ENCODE data around the gene MYH6.

The MYH6 gene

DNA sequence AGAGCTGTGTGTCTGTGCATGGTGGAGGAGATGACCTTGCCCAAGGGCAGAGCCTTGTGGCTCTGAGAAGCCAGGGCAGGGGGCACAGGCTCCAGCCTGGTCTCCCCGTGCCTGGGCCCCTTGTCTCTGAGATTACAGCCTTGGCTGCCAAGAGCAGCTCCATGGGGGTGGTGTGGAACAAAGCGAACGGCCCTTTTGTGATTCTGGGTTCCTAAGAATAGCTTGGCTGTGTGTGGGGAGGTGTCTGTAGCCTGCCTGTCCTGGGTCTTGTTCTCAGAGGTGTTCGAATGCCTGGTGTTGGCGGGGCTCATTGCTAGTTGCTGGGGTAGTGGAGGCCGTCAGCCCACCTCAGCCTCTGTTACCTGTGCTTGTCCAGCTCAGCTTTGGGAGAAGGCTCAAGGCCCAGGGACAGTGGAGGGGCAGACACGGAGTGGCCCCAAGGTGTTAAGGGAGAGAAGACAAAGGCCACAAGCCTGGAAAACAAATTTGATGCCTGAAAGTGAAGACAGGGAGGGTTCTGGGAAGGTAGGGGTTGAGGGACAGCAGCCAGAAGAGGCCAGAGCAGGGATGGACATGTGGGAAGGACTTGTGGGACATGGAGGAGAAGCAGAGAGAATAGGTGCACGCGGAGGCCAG, 34.8 kb upstream of the MYH6 start:
- no peaks in the 10 kb centered on the region for H3K36me3 ChIP-seq (ENCODE audit: control insufficient read depth in 1 of 2, insufficient read depth in 2 of 2, low read depth in 1 of 2, low read length in 2 of 2)
- no peak overlapping the region for H2BK120ac ChIP-seq (ENCODE audit: low read depth, low read length)
- DNase-seq = no peak
- H4K8ac ChIP-seq (ENCODE audit: low read length) = no peak overlapping the region
- no peak overlapping the region for H3K27ac ChIP-seq (ENCODE audit: low read length, poor library complexity, severe bottlenecking)
- no peak overlapping the region for H3K18ac ChIP-seq (ENCODE audit: low read depth in 1 of 2, low read length in 2 of 2)
- H3K9ac ChIP-seq (ENCODE audit: low read length) = no peak overlapping the region
- no peak overlapping the region for H2AK5ac ChIP-seq (ENCODE audit: low read length, severe bottlenecking)
- WGBS = 73% methylated on average over 9 of the region's 9 CpGs
- no peaks in the 10 kb centered on the region for H3K4me1 ChIP-seq (ENCODE audit: control insufficient read depth, insufficient read depth, low read depth, low read length)
- H3K27me3 ChIP-seq (ENCODE audit: control insufficient read depth in 1 of 2, insufficient read depth in 1 of 2, low read length in 2 of 2) = peaks cover 26 to 42% of the 10 kb centered on the region in 2 experiments
- no peak overlapping the region for H3K23ac ChIP-seq (ENCODE audit: low read length in 2 of 2)
- H3K4me3 ChIP-seq (ENCODE audit: insufficient read depth in 1 of 2, low read depth in 1 of 2, low read length in 2 of 2) = no peak overlapping the region
- no peak overlapping the region for H3K4me2 ChIP-seq (ENCODE audit: low read length, poor library complexity, severe bottlenecking)
- no peak overlapping the region for H2BK15ac ChIP-seq (ENCODE audit: low read depth, poor library complexity, severe bottlenecking)
- no peak overlapping the region for H3K4ac ChIP-seq (ENCODE audit: low read depth in 1 of 2, low read length in 2 of 2)
- no peaks in the 10 kb centered on the region for H3K79me1 ChIP-seq (replicated peaks; ENCODE audit: low read length, poor library complexity, severe bottlenecking)
- H4K91ac ChIP-seq (ENCODE audit: low read length) = no peak overlapping the region
- H3K9me3 ChIP-seq (ENCODE audit: control insufficient read depth, low read length) = no peaks in the 10 kb centered on the region
- H3K14ac ChIP-seq (ENCODE audit: low read length in 2 of 2) = no peak overlapping the region
- H2BK5ac ChIP-seq (ENCODE audit: low read depth, low read length, poor library complexity, severe bottlenecking) = no peak overlapping the region
- no peak overlapping the region for H2AFZ ChIP-seq (ENCODE audit: low read depth, low read length)
- no peak overlapping the region for H2BK12ac ChIP-seq (ENCODE audit: low read length in 2 of 2)

DNA sequence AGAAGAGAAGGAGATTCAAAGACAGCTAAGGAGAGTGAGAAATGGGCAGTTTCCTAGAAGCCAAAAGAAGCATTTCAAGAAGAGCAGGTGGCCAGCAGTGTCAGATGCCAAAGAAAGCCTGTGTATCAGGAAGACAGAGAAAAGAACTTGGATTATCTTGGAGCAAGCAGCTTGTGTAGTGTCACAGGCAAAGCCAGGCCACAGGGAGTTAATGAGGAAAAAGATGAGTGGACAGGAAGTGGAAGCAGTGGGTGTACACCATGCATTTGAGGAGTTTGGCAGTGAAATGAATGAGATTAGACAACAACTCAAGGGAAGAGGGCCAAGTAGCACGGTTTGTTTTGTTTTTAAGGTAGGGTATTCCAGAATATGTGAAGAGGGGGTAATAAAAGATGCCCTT, 33.0 kb upstream of the MYH6 start:
- Histone ChIP-seq H3K4ac (ENCODE audit: low read depth in 1 of 2, low read length in 2 of 2) (no peak overlapping the region), H2AFZ (ENCODE audit: low read depth, low read length) (no peak overlapping the region), H2BK120ac (ENCODE audit: low read depth, low read length) (no peak overlapping the region), H3K9ac (ENCODE audit: low read length) (no peak overlapping the region), H3K4me2 (ENCODE audit: low read length, poor library complexity, severe bottlenecking) (no peak overlapping the region), H2BK12ac (ENCODE audit: low read length in 2 of 2) (no peak overlapping the region), H2BK5ac (ENCODE audit: low read depth, low read length, poor library complexity, severe bottlenecking) (no peak overlapping the region), H2AK5ac (ENCODE audit: low read length, severe bottlenecking) (no peak overlapping the region), H3K23ac (ENCODE audit: low read length in 2 of 2) (no peak overlapping the region), H2BK15ac (ENCODE audit: low read depth, poor library complexity, severe bottlenecking) (no peak overlapping the region), H3K18ac (ENCODE audit: low read depth in 1 of 2, low read length in 2 of 2) (no peak overlapping the region), H3K36me3 (ENCODE audit: control insufficient read depth in 1 of 2, insufficient read depth in 2 of 2, low read depth in 1 of 2, low read length in 2 of 2) (no peaks in the 10 kb centered on the region), H4K8ac (ENCODE audit: low read length) (no peak overlapping the region), H3K14ac (ENCODE audit: low read length in 2 of 2) (no peak overlapping the region), H3K4me1 (ENCODE audit: control insufficient read depth, insufficient read depth, low read depth, low read length) (no peaks in the 10 kb centered on the region), H3K9me3 (ENCODE audit: control insufficient read depth, low read length) (no peaks in the 10 kb centered on the region), H4K91ac (ENCODE audit: low read length) (no peak overlapping the region), H3K27me3 (ENCODE audit: control insufficient read depth in 1 of 2, insufficient read depth in 1 of 2, low read length in 2 of 2) (peaks cover 39 to 55% of the 10 kb centered on the region in 2 experiments), H3K4me3 (ENCODE audit: insufficient read depth in 1 of 2, low read depth in 1 of 2, low read length in 2 of 2) (no peak overlapping the region), H3K79me1 (replicated peaks; ENCODE audit: low read length, poor library complexity, severe bottlenecking) (no peaks in the 10 kb centered on the region), H3K27ac (ENCODE audit: low read length, poor library complexity, severe bottlenecking) (no peak overlapping the region)
- 75% methylated on average over 1 of the region's 1 CpG for WGBS
- DNase-seq = no peak

DNA sequence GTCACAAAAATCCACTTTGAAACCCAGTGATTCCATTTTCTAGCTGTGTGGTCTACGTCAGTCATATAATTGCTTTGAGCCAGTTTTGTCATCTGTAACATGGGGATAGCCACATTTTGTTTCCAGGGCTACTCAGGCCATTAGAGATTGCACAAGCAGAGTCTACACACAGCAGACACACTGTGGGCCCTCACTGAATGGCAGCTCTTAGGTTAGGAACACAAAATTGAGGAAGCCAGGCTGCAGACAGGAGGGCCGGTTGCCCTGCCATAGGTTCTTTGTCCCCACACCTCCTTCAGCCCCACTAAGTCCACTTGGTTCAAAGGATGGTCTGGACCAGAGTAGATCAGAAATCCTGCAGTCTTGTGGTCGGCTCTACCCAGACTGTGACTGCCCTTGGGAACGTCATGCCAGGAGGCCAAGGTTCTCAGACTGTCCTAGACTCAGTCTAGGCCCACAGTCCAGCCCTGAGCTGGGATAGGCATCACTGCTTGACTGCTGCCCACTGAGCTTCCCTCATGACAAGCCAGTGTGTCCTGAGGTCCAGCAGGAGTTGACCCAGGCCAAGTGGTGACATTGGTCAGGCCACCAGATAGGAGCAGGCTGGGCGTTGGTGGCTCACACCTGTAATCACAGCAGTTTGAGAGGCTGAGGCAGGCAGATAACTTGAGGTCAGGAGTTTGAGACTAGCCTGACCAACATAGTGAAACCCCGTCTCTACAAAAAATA, 31.2 kb upstream of the MYH6 start:
- Histone ChIP-seq H2BK15ac (ENCODE audit: low read depth, poor library complexity, severe bottlenecking) (no peak overlapping the region), H3K9ac (ENCODE audit: low read length) (no peak overlapping the region), H2AK5ac (ENCODE audit: low read length, severe bottlenecking) (no peak overlapping the region), H3K9me3 (ENCODE audit: control insufficient read depth, low read length) (no peaks in the 10 kb centered on the region), H4K8ac (ENCODE audit: low read length) (no peak overlapping the region), H3K18ac (ENCODE audit: low read depth in 1 of 2, low read length in 2 of 2) (no peak overlapping the region), H3K4me3 (ENCODE audit: insufficient read depth in 1 of 2, low read depth in 1 of 2, low read length in 2 of 2) (no peak overlapping the region), H3K27ac (ENCODE audit: low read length, poor library complexity, severe bottlenecking) (no peak overlapping the region), H2BK5ac (ENCODE audit: low read depth, low read length, poor library complexity, severe bottlenecking) (no peak overlapping the region), H2BK120ac (ENCODE audit: low read depth, low read length) (no peak overlapping the region), H4K91ac (ENCODE audit: low read length) (no peak overlapping the region), H3K27me3 (ENCODE audit: control insufficient read depth in 1 of 2, insufficient read depth in 1 of 2, low read length in 2 of 2) (peaks cover 57 to 68% of the 10 kb centered on the region in 2 experiments), H3K23ac (ENCODE audit: low read length in 2 of 2) (no peak overlapping the region), H3K79me1 (replicated peaks; ENCODE audit: low read length, poor library complexity, severe bottlenecking) (no peaks in the 10 kb centered on the region), H2AFZ (ENCODE audit: low read depth, low read length) (no peak overlapping the region), H2BK12ac (ENCODE audit: low read length in 2 of 2) (no peak overlapping the region), H3K36me3 (ENCODE audit: control insufficient read depth in 1 of 2, insufficient read depth in 2 of 2, low read depth in 1 of 2, low read length in 2 of 2) (no peaks in the 10 kb centered on the region), H3K4me2 (ENCODE audit: low read length, poor library complexity, severe bottlenecking) (no peak overlapping the region), H3K4me1 (ENCODE audit: control insufficient read depth, insufficient read depth, low read depth, low read length) (no peaks in the 10 kb centered on the region), H3K14ac (ENCODE audit: low read length in 2 of 2) (no peak overlapping the region), H3K4ac (ENCODE audit: low read depth in 1 of 2, low read length in 2 of 2) (no peak overlapping the region)
- DNase-seq = no peak
- WGBS = 82% methylated on average over 6 of the region's 6 CpGs

DNA sequence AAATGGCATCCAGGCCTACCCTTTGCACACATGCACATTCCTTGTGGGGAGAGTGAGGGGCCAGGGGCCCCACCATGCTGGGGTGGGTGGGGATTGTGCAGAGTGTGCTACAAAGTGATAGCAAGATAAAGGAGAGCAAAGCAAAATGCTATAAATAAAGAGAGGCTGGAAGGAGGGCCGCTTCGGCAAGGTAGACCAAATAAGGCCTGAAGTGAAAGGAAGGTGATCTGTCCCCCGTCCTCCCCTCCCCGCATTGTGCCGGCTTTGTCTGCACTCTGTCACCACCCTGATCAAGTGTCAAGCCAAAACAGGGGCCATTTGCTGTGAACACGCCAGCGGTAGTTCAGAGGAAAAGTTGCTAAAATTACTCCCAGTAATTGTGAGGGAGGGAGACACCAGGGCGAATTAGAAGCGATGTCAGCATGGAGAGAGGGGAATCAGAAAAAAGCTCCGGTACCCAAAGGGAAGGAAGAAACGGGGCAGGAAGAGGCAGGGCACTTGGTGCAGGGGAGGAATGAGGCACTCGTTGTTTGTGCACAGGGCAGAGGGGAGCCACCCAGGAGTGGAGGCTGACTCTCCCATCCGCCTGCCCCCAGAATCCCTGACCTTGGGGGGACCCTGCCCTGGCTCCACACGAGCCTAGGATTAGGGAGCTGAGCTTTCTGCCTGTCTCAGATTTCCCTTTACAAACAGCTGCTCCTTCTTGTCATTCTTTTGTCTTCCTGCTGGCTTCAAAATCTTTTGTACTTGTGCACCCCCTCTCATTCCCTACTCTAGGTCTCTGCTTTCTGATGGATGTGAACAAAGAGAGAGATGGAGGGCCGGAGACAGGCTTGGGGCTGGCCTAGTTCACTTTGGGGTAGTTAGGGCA, 30.3 kb upstream of the MYH6 start:
- no peak for DNase-seq
- Histone ChIP-seq H3K14ac (ENCODE audit: low read length in 2 of 2) (no peak overlapping the region), H3K4me3 (ENCODE audit: insufficient read depth in 1 of 2, low read depth in 1 of 2, low read length in 2 of 2) (no peak overlapping the region), H2AFZ (ENCODE audit: low read depth, low read length) (no peak overlapping the region), H2BK120ac (ENCODE audit: low read depth, low read length) (no peak overlapping the region), H4K91ac (ENCODE audit: low read length) (no peak overlapping the region), H3K4ac (ENCODE audit: low read depth in 1 of 2, low read length in 2 of 2) (no peak overlapping the region), H3K27me3 (ENCODE audit: control insufficient read depth in 1 of 2, insufficient read depth in 1 of 2, low read length in 2 of 2) (peaks cover 57 to 71% of the 10 kb centered on the region in 2 experiments), H3K18ac (ENCODE audit: low read depth in 1 of 2, low read length in 2 of 2) (no peak overlapping the region), H2BK5ac (ENCODE audit: low read depth, low read length, poor library complexity, severe bottlenecking) (no peak overlapping the region), H3K36me3 (ENCODE audit: control insufficient read depth in 1 of 2, insufficient read depth in 2 of 2, low read depth in 1 of 2, low read length in 2 of 2) (no peaks in the 10 kb centered on the region), H3K23ac (ENCODE audit: low read length in 2 of 2) (no peak overlapping the region), H3K27ac (ENCODE audit: low read length, poor library complexity, severe bottlenecking) (no peak overlapping the region), H2BK12ac (ENCODE audit: low read length in 2 of 2) (no peak overlapping the region), H3K79me1 (replicated peaks; ENCODE audit: low read length, poor library complexity, severe bottlenecking) (no peaks in the 10 kb centered on the region), H3K9me3 (ENCODE audit: control insufficient read depth, low read length) (no peaks in the 10 kb centered on the region), H2BK15ac (ENCODE audit: low read depth, poor library complexity, severe bottlenecking) (no peak overlapping the region), H3K4me2 (ENCODE audit: low read length, poor library complexity, severe bottlenecking) (no peak overlapping the region), H3K4me1 (ENCODE audit: control insufficient read depth, insufficient read depth, low read depth, low read length) (no peaks in the 10 kb centered on the region), H3K9ac (ENCODE audit: low read length) (no peak overlapping the region), H4K8ac (ENCODE audit: low read length) (no peak overlapping the region), H2AK5ac (ENCODE audit: low read length, severe bottlenecking) (no peak overlapping the region)
- 75% methylated on average over 15 of the region's 15 CpGs for WGBS
